Mucosa of stomach (tissue), 1 donor: ENCODE data around the gene LMOD3.

ENCODE experiments used
- H3K27me3 ChIP-seq: one replicate; pipeline ENCODE4 v1.7.0; 2013; ENCODE audit warnings: mild to moderate bottlenecking, low read length; ENCODE audit not compliant: control insufficient read depth, insufficient read depth
- H3K36me3 ChIP-seq: one replicate; pipeline ENCODE4 v1.7.0; 2013; ENCODE audit warnings: low read length; ENCODE audit not compliant: control insufficient read depth, insufficient read depth
- H3K4me1 ChIP-seq: one replicate; pipeline ENCODE4 v1.7.0; 2013; ENCODE audit warnings: mild to moderate bottlenecking, low read length; ENCODE audit not compliant: control insufficient read depth, insufficient read depth
- H3K4me3 ChIP-seq: one replicate; pipeline ENCODE4 v1.7.0; 2013; ENCODE audit warnings: low read length
- H3K9ac ChIP-seq: one replicate; pipeline ENCODE4 v1.7.0; 2013; ENCODE audit warnings: mild to moderate bottlenecking, low read length, moderate library complexity
- H3K9me3 ChIP-seq: one replicate; pipeline ENCODE4 v1.7.0; 2013; ENCODE audit warnings: mild to moderate bottlenecking, low read length, moderate library complexity; ENCODE audit not compliant: control insufficient read depth
- donor health status: Pancreatic carcinoma.

LMOD3 gene

DNA sequence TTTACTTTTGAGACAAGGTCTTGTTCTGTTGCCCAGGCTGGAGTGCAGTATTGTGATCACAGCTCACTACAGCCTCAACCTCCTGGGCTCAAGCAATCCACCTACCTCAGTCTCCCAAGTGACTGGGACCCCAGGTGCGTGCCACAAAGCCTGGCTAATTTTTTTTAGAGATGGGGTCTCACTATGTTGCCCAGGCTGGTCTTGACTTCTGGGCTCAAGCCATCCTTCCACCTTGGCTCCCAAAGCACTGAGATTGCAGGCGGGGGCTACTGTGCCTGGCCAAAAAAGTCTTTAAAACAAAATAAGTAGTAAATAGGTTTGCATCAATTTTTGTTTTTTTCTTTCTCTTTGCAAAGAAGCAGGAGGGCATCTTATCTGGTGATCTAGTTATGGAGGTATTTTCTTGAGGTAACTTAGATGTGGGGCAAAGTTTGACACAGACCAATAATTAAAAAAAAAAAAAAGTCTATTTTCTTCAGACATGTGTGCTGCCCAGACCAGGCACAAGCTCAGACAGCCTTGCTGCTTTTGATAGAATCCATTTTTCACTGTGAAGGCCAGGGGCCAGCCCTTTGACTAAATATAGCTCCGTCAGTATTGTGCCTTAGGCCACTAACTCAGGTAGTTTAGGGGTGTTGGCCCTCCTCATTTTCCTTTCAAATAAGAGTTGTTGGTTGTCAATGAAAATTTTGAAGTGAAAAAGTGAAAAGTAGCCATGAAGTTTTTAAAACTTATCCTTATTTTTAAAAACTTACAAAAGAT is 35.2 kb downstream of the LMOD3 start:
- peak overlapping the region; percentile 94 for H3K9ac ChIP-seq
- H3K27me3 ChIP-seq, result no peaks in the 10 kb centered on the region
- no peak overlapping the region for H3K4me3 ChIP-seq
- H3K9me3 ChIP-seq, result no peaks in the 10 kb centered on the region
- H3K4me1 ChIP-seq, result peaks cover 45% of the 10 kb centered on the region
- no peaks in the 10 kb centered on the region for H3K36me3 ChIP-seq

DNA sequence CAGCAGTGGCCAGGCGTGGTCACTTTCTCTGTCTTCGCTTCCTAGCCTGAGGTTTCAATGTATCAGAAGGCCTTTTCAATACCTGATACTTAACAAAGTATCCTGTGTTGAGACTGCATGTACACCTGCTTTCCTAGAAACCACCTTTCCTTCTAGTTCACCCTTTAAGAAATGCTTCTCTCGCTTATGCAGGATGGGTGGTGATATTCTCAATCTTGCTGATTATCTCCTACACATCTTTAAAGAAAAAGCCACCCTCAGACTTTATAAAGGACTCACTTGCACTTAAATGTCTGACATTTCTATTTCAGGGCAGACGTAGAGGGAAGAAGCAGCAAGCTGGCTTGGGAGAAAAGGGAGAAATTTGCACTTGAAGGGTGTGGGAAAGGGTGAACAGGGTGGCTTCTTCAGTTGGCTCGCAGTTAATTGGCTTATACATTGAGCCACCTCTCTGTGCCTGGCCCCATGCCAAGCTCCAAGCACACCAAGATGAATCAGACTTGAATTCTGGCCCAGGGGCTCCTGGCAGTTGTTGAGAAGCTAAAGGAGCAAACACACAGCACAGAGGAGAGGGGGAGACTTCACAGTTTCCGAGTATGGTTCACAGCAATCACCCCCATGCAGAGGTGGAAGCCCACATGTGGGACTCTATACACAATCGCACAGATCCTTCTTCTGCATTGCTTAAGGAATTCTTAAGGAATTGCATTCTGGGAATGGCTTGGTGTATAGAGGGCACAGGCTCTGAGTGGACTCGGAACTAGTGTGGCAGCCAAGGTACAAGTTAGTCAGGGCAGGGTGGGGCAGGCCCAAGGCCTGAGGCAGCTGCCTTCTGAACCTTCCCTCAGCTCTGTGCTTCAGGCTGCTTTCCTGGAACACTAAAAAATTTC is 36.3 kb downstream of the LMOD3 start:
- Histone ChIP-seq H3K9ac (peak overlapping the region; percentile 94), H3K4me1 (peaks cover 49% of the 10 kb centered on the region)

DNA sequence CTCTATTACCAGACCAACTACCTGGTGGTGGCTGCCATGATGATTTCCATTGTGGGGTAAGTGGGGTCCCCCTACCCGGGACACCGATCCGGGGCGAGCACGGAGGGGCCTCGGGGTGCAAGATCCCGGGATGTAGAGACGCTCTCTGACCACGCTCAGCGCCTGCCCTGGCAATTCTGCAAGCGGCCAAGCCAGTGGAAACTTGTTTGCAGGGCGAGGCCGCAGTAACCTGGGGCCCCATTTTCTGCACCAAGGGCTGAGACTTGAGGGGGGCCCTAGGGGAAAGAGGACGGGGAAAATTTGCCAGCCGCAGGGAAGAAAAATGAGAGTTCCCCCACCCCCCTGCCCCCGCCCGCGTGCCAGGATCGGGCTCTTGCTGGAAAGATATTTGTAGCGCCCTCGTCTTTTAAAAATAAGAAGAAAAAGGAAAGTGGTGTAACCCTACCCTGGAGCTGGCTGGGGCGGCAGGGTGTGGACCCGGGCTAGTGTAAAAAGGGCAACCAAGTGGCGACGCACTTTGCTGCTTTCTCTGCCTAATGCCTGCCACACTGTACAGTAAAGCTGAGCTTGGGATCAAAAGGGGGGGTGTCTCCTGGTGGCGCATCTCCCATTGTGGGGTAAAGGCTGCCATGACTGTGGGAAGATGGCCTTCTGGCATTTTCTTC is 37.1 kb downstream of the LMOD3 start:
- H3K4me1 ChIP-seq, result peaks cover 47% of the 10 kb centered on the region
- H3K27me3 ChIP-seq, result no peaks in the 10 kb centered on the region
- peak overlapping the region; percentile 83 for H3K4me3 ChIP-seq
- no peaks in the 10 kb centered on the region for H3K36me3 ChIP-seq
- no peaks in the 10 kb centered on the region for H3K9me3 ChIP-seq
- peak overlapping the region; percentile 94 for H3K9ac ChIP-seq

More for the DNA sequence above, 36.3 kb downstream of the LMOD3 start:
- Histone ChIP-seq H3K27me3 (no peaks in the 10 kb centered on the region), H3K36me3 (no peaks in the 10 kb centered on the region), H3K4me3 (peak overlapping the region; percentile 83), H3K9me3 (no peaks in the 10 kb centered on the region)

DNA sequence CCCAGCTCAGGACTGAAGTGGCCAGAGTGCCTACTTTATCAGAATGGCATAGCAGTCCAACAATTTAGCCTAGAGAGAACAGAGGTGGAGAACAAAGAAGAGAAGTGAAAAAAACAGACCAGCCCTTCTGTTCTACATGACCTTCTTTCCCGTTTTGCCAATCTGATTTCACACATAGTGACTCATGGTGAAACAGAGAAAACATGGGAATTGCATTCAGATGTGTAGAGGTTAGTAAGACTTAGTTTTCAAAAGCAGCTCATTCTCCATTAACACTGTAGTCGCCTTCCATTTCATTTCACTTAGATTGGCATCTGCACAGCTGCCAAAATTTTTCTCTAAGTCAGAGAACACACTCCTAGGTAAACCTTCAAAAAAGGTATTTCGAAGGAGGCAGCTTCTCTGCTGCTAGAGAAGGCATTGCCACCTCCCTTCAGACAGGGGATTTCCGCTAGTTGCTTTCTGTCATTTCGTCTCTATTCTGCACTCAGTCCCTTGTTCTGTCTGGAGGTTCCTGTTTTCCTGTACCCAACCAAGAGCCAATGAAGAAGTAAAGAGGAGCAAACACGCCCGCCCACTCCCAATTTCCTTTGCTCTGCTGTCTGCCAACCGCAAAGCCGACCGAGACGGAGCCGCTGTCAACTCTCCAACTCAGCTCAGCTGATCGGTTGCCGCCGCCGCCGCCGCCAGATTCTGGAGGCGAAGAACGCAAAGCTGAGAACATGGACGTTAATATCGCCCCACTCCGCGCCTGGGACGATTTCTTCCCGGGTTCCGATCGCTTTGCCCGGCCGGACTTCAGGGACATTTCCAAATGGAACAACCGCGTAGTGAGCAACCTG is 37.8 kb downstream of the LMOD3 start, which contains the start of gene ARL6IP5:
ARL6IP5 (plus strand) TSS at position 612 of the 842 bp plus-strand sequence; CDS start at position 723, 111 bp downstream.
- H3K4me3 ChIP-seq, result peak within 1 kb of the TSS; percentile 83
- no peaks in the 10 kb centered on the region for H3K27me3 ChIP-seq
- H3K9ac ChIP-seq, result peak within 1 kb of the TSS; percentile 94
- H3K4me1 ChIP-seq, result peaks cover 39% of the 10 kb centered on the region
- H3K36me3 ChIP-seq, result no peaks in the 10 kb centered on the region
- no peaks in the 10 kb centered on the region for H3K9me3 ChIP-seq

DNA sequence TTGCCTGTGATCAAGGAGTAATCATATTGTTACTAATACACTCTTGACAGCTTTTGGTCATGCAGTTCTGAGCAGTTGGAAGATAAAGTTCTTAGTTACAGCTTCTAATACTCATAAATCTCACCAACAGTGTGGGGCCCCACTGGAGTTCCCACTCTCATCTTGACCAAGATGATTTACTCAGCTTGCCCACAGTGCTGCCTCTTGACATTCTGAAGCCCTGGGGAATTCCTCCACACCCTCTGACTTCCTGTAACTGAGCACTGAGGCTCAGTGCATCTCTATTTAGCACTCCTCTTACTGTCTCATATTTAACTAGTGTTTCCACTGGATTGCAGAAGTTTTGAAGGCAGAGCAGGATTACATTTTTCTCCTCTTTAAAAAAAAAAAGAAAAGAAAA is 39.6 kb downstream of the LMOD3 start:
- Histone ChIP-seq H3K36me3 (no peaks in the 10 kb centered on the region), H3K4me3 (no peak overlapping the region), H3K27me3 (no peaks in the 10 kb centered on the region), H3K9me3 (no peaks in the 10 kb centered on the region), H3K9ac (no peak overlapping the region), H3K4me1 (peaks cover 26% of the 10 kb centered on the region)

DNA sequence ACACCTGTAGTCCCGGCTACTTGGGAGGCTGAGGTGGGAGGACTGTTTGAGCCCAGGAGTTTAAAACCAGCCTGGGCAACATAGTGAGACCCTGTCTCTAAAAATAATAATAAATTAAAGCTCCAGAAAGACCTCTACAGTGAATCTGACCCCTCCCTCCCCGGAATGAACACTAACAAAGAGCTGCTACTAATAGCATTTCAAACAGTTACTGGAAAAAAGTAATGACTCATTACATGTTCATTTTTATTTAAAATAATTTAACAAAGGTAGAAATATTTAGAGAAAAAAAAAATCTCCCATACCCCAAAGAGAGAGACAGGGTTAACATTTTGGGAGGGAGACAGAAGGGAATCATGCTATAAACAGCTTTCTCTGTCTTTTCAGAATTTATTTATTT is 40.0 kb downstream of the LMOD3 start:
- H3K9me3 ChIP-seq, result no peaks in the 10 kb centered on the region
- peaks cover 26% of the 10 kb centered on the region for H3K4me1 ChIP-seq
- no peaks in the 10 kb centered on the region for H3K36me3 ChIP-seq
- no peaks in the 10 kb centered on the region for H3K27me3 ChIP-seq
- no peak overlapping the region for H3K9ac ChIP-seq
- H3K4me3 ChIP-seq, result no peak overlapping the region

DNA sequence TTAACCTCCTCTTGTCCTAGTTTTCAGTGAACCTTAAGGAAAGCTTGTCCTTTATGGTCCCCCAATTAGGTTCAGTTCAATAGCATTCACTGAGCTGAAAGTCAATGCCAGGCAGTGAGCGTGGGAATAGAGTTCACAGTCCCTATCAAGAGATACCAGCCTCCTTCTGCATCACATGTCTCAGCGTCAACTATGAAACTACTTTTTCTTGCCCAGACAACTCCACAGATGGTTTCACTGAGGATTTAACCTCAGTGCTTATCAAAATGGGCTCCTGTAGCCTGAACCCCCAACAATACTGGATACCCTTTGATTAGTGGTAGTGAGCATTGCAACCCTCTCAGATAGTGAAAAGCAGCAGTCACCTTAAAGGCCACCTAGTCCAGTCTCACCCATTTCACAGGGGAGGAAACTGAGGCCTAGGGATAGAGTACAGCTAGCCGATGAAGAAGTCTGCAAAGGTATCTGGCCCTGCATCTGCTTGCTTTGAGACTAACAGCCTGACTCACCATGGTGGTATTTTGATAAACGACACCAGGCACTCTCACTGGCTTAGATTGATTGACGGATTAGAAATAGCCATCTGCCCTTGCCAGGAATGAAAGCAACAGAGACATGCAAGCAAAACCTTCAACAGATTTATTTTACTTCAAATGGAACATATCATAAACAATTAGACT is 40.7 kb downstream of the LMOD3 start:
- no peaks in the 10 kb centered on the region for H3K36me3 ChIP-seq
- H3K27me3 ChIP-seq, result no peaks in the 10 kb centered on the region
- no peak overlapping the region for H3K4me3 ChIP-seq
- no peak overlapping the region for H3K9ac ChIP-seq
- H3K4me1 ChIP-seq, result peaks cover 26% of the 10 kb centered on the region
- no peaks in the 10 kb centered on the region for H3K9me3 ChIP-seq

DNA sequence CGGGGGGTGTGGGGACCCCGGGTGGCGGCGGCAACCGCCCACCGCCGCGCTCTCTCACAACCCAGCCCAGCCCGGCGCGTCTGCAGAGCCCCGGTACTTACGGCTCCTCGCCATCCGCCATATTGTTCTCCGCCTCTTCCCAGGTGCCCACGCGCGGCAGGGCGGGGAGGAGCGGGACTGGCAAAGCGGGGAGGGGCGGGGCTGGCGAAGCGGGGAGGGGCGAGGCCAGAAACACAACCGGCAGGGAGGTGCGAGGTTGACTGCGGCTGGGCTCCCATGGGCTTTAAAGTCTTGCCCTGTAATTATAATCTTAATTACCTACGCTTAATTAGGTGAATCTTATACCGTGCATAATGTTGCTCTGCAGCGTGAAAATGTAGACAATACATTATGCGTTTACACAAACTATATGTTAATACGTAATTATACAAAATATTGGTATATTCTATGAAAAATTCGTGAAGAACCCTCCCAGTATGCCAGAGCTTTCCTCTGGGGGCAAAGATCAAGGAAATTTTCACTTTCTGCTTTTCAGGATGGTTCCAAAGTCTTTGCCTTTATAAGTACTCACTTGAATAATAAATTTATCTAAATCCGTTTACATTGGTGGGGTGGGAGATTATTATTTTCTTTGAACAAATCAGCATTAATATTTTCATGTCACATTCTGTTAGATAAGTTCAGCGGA is 42.0 kb downstream of the LMOD3 start, which contains the start of gene UBA3:
UBA3 (minus strand) TSS at position 133 of the 688 bp plus-strand sequence; CDS start at position 121, 12 bp downstream.
- Histone ChIP-seq H3K27me3 (no peaks in the 10 kb centered on the region), H3K4me1 (peaks cover 26% of the 10 kb centered on the region), H3K9me3 (no peaks in the 10 kb centered on the region), H3K36me3 (no peaks in the 10 kb centered on the region), H3K9ac (peak within 1 kb of the TSS; percentile 80), H3K4me3 (peak within 1 kb of the TSS; percentile 60)

DNA sequence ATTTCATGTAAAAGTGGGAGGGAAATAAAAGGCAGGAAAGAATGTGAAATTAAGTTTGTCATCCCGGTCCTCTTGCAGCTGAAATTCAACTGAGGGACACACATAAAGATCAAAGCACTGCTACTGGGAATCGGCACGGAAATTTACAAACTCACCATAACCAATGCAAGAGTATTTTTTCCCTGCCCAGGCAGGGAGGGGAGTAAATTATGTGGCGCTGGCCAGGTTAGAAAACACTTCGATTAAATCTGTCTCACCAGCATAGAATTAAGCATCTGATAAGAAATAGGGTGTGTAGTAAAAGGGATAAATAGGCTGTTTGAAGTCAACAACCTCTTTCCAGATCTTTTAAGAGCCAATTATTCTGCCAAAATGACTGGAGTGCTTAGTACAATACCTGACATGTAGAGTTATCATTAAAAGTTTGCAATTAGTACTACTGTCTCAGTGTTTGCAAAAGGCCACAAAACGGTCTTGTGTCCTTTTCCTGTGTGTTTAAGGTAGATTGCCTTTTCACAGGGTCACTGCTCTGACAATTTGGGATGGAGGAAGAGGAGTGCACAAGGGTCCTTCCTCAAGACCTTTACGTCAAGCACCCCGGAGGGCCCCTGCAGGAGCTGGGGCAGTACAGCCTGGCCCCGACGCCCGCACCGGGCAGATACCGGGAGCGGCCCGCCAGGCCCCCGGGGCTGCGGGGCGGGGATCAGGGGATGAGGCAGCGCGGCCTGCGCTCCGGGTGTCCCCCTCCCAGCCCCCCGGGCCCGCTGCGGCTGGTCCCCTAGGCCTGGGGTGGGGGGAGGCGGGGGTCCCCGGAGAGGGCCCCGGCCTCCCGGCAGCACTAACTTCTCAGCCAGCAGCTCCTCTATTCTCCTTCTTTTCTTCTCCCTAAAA is 42.9 kb downstream of the LMOD3 start:
- H3K4me3 ChIP-seq, result peak overlapping the region; percentile 60
- H3K9me3 ChIP-seq, result no peaks in the 10 kb centered on the region
- no peaks in the 10 kb centered on the region for H3K36me3 ChIP-seq
- peak overlapping the region; percentile 80 for H3K9ac ChIP-seq
- peaks cover 26% of the 10 kb centered on the region for H3K4me1 ChIP-seq
- no peaks in the 10 kb centered on the region for H3K27me3 ChIP-seq

DNA sequence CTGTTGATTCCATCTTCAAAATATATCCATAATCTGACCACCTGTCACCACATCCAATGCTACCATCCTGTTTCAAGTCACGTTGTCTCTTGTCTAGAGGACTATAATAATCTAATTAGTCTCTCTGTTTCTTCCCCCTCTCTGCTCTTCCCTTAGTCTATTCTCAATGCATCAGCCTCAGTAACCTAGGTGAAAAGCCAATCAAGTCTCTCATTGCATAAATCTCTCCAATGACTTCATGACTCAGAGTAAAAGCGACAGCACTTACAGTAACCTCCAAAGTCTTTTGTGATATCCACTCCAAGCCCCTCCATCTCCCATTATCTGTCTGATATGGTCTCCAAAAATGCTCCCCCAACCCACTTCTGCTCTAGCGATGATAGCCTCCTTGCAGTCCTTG is 49.5 kb downstream of the LMOD3 start:
- no peaks in the 10 kb centered on the region for H3K36me3 ChIP-seq

More for the DNA sequence above, 49.5 kb downstream of the LMOD3 start:
- no peaks in the 10 kb centered on the region for H3K9me3 ChIP-seq
- no peak overlapping the region for H3K9ac ChIP-seq
- no peaks in the 10 kb centered on the region for H3K27me3 ChIP-seq
- H3K4me3 ChIP-seq, result no peak overlapping the region
- no peaks in the 10 kb centered on the region for H3K4me1 ChIP-seq
